ENCODE data around the gene POLR3A.

GRCh38 chr10:77925410-77925794 is 103.9 kb downstream of the POLR3A start:
- TF ChIP-seq BHLHE40 (IDR thresholded peaks at IDR 0.05; ENCODE audit: low read length) (no peak), ZNF354B (CRISPR knock-in tag; IDR thresholded peaks at IDR 0.05) (no peak), POLR2A (IDR thresholded peaks at IDR 0.05; ENCODE audit: insufficient read depth in 1 of 2, low read depth in 2 of 2, low read length in 2 of 2) (no peak), ZNF350 (CRISPR knock-in tag; IDR thresholded peaks at IDR 0.05; ENCODE audit: borderline replicate concordance, low read depth) (no peak; the same call in 1 of the 2 replicates), EP300 (IDR thresholded peaks at IDR 0.05; ENCODE audit: low read depth in 2 of 2, low read length in 2 of 2) (no peak), EP300 (CRISPR knock-in tag; IDR thresholded peaks at IDR 0.05; ENCODE audit: borderline replicate concordance) (no peak), ZNF549 (CRISPR knock-in tag; IDR thresholded peaks at IDR 0.05) (no peak), ZNF281 (CRISPR knock-in tag; IDR thresholded peaks at IDR 0.05; ENCODE audit: borderline replicate concordance) (no peak), ZBTB49 (CRISPR knock-in tag; IDR thresholded peaks at IDR 0.05; ENCODE audit: borderline replicate concordance) (no peak), MTA3 (CRISPR knock-in tag; IDR thresholded peaks at IDR 0.05) (no peak), ZNF766 (CRISPR knock-in tag; IDR thresholded peaks at IDR 0.05; ENCODE audit: borderline replicate concordance) (no peak), ZNF451 (CRISPR knock-in tag; IDR thresholded peaks at IDR 0.05) (no peak)
